Measurements from ENCODE around the gene CBFA2T2. TPM values are rescaled to one million over a fixed set of nuclear protein-coding genes. Genes with fewer than 3 reads are reported as not detected.

The CBFA2T2 gene
- total and polyA plus RNA-seq, 10 of the 15 experiments (the other 5 are each of a cell fraction or from before 2014, with no cell fraction given) = 0.61 to 8.6 (median 5.5) TPM

- CTCF ChIA-PET = no interaction called here
- Histone ChIP-seq H3K27me3 (replicated peaks in 1 of 2; ENCODE audit: control insufficient read depth in 2 of 2, insufficient read depth in 2 of 2, low read length in 1 of 2) (no peaks in the 10 kb centered on the region), H2AFZ (ENCODE audit: control insufficient read depth, low read depth, low read length) (no peak overlapping the region), H4K20me1 (ENCODE audit: control insufficient read depth, insufficient read depth) (peaks cover 4% of the 10 kb centered on the region; the same call in 1 of the 2 replicates), H3K4me2 (ENCODE audit: control insufficient read depth, insufficient read depth) (no peak overlapping the region), H3K79me2 (ENCODE audit: control insufficient read depth, insufficient read depth, low read length) (no peaks in the 10 kb centered on the region), H3K9me3 (replicated peaks; ENCODE audit: control insufficient read depth, insufficient read depth, low read length) (no peaks in the 10 kb centered on the region), H3K9ac (ENCODE audit: control insufficient read depth, insufficient read depth, low read length) (no peak overlapping the region), H3K4me3 (no peak overlapping the region), H3K4me1 (ENCODE audit: control insufficient read depth, insufficient read depth, low read length) (peaks cover 18% of the 10 kb centered on the region), H3K27ac (ENCODE audit: control insufficient read depth, insufficient read depth) (no peak overlapping the region), H3K36me3 (ENCODE audit: control insufficient read depth in 2 of 2, insufficient read depth in 2 of 2, low read length in 1 of 2) (peaks cover 4 to 5% of the 10 kb centered on the region in 2 experiments; a peak in 3 of 4 replicates)
- FAIRE-seq (no peak), ATAC-seq (no peak), DNase-seq (ENCODE audit: low read depth, low spot score) (no peak)
- POLR2A ChIA-PET = no interaction called here
- TF ChIP-seq ZNF687 (IDR thresholded peaks at IDR 0.05) (no peak), RELA (IDR thresholded peaks at IDR 0.05; ENCODE audit: borderline replicate concordance, partially characterized antibody) (no peak), EGR1 (IDR thresholded peaks at IDR 0.05; ENCODE audit: borderline replicate concordance in 1 of 2, low read depth in 2 of 2, low read length in 2 of 2) (no peak), IRF5 (IDR thresholded peaks at IDR 0.05; ENCODE audit: borderline replicate concordance) (no peak), MYB (IDR thresholded peaks at IDR 0.05; ENCODE audit: borderline replicate concordance, low read depth, low read length) (no peak), ESRRA (IDR thresholded peaks at IDR 0.05; ENCODE audit: low read length) (no peak), POU2F2 (IDR thresholded peaks at IDR 0.05; ENCODE audit: borderline replicate concordance, low read depth, low read length) (no peak), IRF3 (IDR thresholded peaks at IDR 0.05) (no peak), KLF5 (IDR thresholded peaks at IDR 0.05; ENCODE audit: partially characterized antibody) (no peak), YBX1 (IDR thresholded peaks at IDR 0.05) (no peak), BCL11A (IDR thresholded peaks at IDR 0.05; ENCODE audit: low read depth, low read length) (no peak), ETV6 (conservative IDR thresholded peaks at IDR 0.05 in 1 of 2, IDR thresholded peaks at IDR 0.05 in 1 of 2; ENCODE audit: borderline replicate concordance in 1 of 2, low read depth in 1 of 2) (no peak), POLR2AphosphoS2 (IDR thresholded peaks at IDR 0.05; ENCODE audit: low read depth, low read length) (no peak), CREB1 (IDR thresholded peaks at IDR 0.05; ENCODE audit: low read depth) (no peak)
- RAD21 ChIA-PET (ENCODE audit: unreplicated experiment) = interaction anchor here (0.6 kb wide), 1 partner anchor 44 kb away, joined by 4 read pairs; no protein-coding TSS in a partner anchor
- intact Hi-C loops (cut with micrococcal nuclease; ENCODE audit: unreplicated experiment) = no loop called here
- WGBS (ENCODE audit: insufficient coverage, insufficient replicate concordance, low lambda C conversion rate, missing lambda C conversion rate) = 92% methylated on average over 27 of the region's 28 CpGs
- no TSS peak for BruUV-seq (replicated peaks)
- in situ Hi-C loops (cut with MboI) = no loop called here
- SMC1A ChIA-PET (ENCODE audit: uncharacterized antibody, unreplicated experiment) = no interaction called here
Observed at GRCh38 chr20:33644313-33645071, 154.6 kb downstream of the CBFA2T2 start.
